Activated CD8-positive, alpha-beta memory T cell treated with anti-CD3 and anti-CD28 coated beads for 1 hour (primary cell): ENCODE data around the gene SLC8A1.

ENCODE experiments used
- DNase-seq, 2 donors: peaks; one replicate each; pipeline ENCODE4 v3.0.0-alpha.2; 2020; ENCODE audit warnings: low read depth in 1 of 2; ENCODE audit errors: extremely low read depth in 1 of 2

The SLC8A1 gene

GRCh38 chr2:40463112-40463511 is 11.2 kb upstream of the SLC8A1 start:
- DNase-seq = no peak

GRCh38 chr2:40458271-40458794 is 6.4 kb upstream of the SLC8A1 start:
- no peak for DNase-seq

- DNase-seq = no peak
These were observed 5.9 kb upstream of the SLC8A1 start for GRCh38 chr2:40457837-40458236.

GRCh38 chr2:40457366-40457765 is 5.5 kb upstream of the SLC8A1 start:
- DNase-seq = no peak

GRCh38 chr2:40456926-40457325 is 5.0 kb upstream of the SLC8A1 start:
- DNase-seq = no peak

GRCh38 chr2:40455661-40456060 is 3.8 kb upstream of the SLC8A1 start:
- no peak for DNase-seq

GRCh38 chr2:40454321-40454720 is 2.4 kb upstream of the SLC8A1 start:
- DNase-seq = no peak

GRCh38 chr2:40452786-40453185 is 896 bp upstream of the SLC8A1 start:
- no peak for DNase-seq

GRCh38 chr2:40450796-40451430 is 977 bp downstream of the SLC8A1 start:
- DNase-seq = no peak

GRCh38 chr2:40450066-40450795 is 1.7 kb downstream of the SLC8A1 start:
- DNase-seq = no peak

GRCh38 chr2:40448476-40449079 is 3.3 kb downstream of the SLC8A1 start:
- DNase-seq = no peak

GRCh38 chr2:40445467-40445866 is 6.4 kb downstream of the SLC8A1 start:
- no peak for DNase-seq

GRCh38 chr2:40440835-40441234 is 11.1 kb downstream of the SLC8A1 start:
- no peak for DNase-seq

GRCh38 chr2:40439473-40439872 is 12.4 kb downstream of the SLC8A1 start:
- DNase-seq = no peak

- no peak for DNase-seq
These were observed 15.8 kb downstream of the SLC8A1 start for GRCh38 chr2:40436093-40436475.

- DNase-seq = no peak
These were observed 16.3 kb downstream of the SLC8A1 start for GRCh38 chr2:40435426-40436092.

- no peak for DNase-seq
These were observed 17.1 kb downstream of the SLC8A1 start for GRCh38 chr2:40434731-40435271.

GRCh38 chr2:40433736-40434135 is 18.2 kb downstream of the SLC8A1 start:
- DNase-seq = no peak

GRCh38 chr2:40432921-40433483 is 18.9 kb downstream of the SLC8A1 start:
- no peak for DNase-seq

- DNase-seq = no peak
These were observed 20.3 kb downstream of the SLC8A1 start for GRCh38 chr2:40431600-40431955.
